SK-N-SH (cell line): ENCODE data around the gene OR6K2. TPM values are rescaled to one million over a fixed set of nuclear protein-coding genes. Genes with fewer than 3 reads are reported as not detected.

Experiments
- CTCF ChIA-PET: fragments of 300-600, 350-600 bp; formaldehyde crosslinking; extraction: SDS; loops from one replicate; lab custom pipeline; 2021; lab: Yijun Ruan, JAX
- POLR2A ChIA-PET: fragments of 350-600 bp; sonication (Branson Sonifier 250); formaldehyde crosslinking; extraction: SDS; loops from one replicate; lab custom pipeline; 2020; ENCODE audit warnings: antibody characterized with exemption, inconsistent platforms; lab: Yijun Ruan, JAX
- DNase-seq: peaks from one replicate; pipeline ENCODE4 v3.0.0; 2012
- H2AFZ ChIP-seq: fragments of 200-600 bp; sonication (generic); 2 replicates; pipeline ENCODE4 v1.8.1; 2016; ENCODE audit warnings: antibody characterized with exemption, mild to moderate bottlenecking, low read depth
- H3F3A ChIP-seq: fragments of 200-600 bp; sonication (generic); replicated peaks from 2 replicates; pipeline ENCODE3; 2016; ENCODE audit warnings: antibody characterized with exemption, mild to moderate bottlenecking; ENCODE audit not compliant: insufficient read depth
- H3K27ac ChIP-seq, 2 experiments: fragments of 200-500 bp in 1 of 2; fragments of 200-600 bp in 1 of 2; sonication (Bioruptor generic) in 1 of 2; sonication (generic), shearing (Covaris generic) in 1 of 2; 2 replicates each; pipeline versions ENCODE4 v1.5.1 to v1.6.1; 2014 to 2016; ENCODE audit warnings: low read depth in 2 of 2, inconsistent platforms in 1 of 2, low read length in 1 of 2, mild to moderate bottlenecking in 1 of 2, mixed read lengths in 1 of 2
- H3K27me3 ChIP-seq: fragments of 200-600 bp; sonication (generic), shearing (Covaris generic); 2 replicates; pipeline ENCODE4 v1.6.1; 2016; ENCODE audit warnings: mixed run types; ENCODE audit not compliant: insufficient read depth
- H3K36me3 ChIP-seq, 2 experiments: fragments of 200-500 bp in 1 of 2; fragments of 200-600 bp in 1 of 2; sonication (Bioruptor generic) in 1 of 2; sonication (generic) in 1 of 2; replicated peaks in 1 of 2; 2 replicates each; pipeline versions ENCODE3 to v1.5.1; 2014 to 2016; ENCODE audit warnings: low read length in 1 of 2, mild to moderate bottlenecking in 1 of 2; ENCODE audit not compliant: insufficient read depth in 2 of 2, control insufficient read depth in 1 of 2
- H3K4me1 ChIP-seq, 2 experiments: fragments of 200-500 bp in 1 of 2; fragments of 200-600 bp in 1 of 2; sonication (Bioruptor generic) in 1 of 2; sonication (generic), shearing (Covaris generic) in 1 of 2; 2 replicates each; pipeline versions ENCODE4 v1.5.1 to v1.6.1; 2014 to 2016; ENCODE audit warnings: low read depth in 1 of 2, low read length in 1 of 2, mixed run types in 1 of 2; ENCODE audit not compliant: insufficient read depth in 2 of 2, control insufficient read depth in 1 of 2
- H3K4me2 ChIP-seq: fragments of 200-600 bp; sonication (generic), shearing (Covaris generic); 2 replicates; pipeline ENCODE4 v1.6.1; 2017; ENCODE audit warnings: mixed run types
- H3K4me3 ChIP-seq, 2 experiments: fragments of 200-500 bp in 1 of 2; fragments of 200-600 bp in 1 of 2; sonication (Bioruptor generic) in 1 of 2; sonication (generic), shearing (Covaris generic) in 1 of 2; 2 replicates each; pipeline versions ENCODE4 v1.5.1 to v1.8.1; 2014 to 2016; ENCODE audit warnings: low read depth in 2 of 2, inconsistent platforms in 1 of 2, low read length in 1 of 2, mild to moderate bottlenecking in 1 of 2, mixed read lengths in 1 of 2, moderate library complexity in 1 of 2
- H3K79me2 ChIP-seq: fragments of 200-600 bp; sonication (generic); 2 replicates; pipeline ENCODE4 v1.8.1; 2017; ENCODE audit warnings: mild to moderate bottlenecking; ENCODE audit not compliant: insufficient read depth
- H3K9ac ChIP-seq: fragments of 200-600 bp; sonication (generic); 2 replicates; pipeline ENCODE4 v1.6.1; 2017; ENCODE audit warnings: mixed run types
- H3K9me2 ChIP-seq: fragments of 200-600 bp; sonication (generic); 2 replicates; pipeline ENCODE4 v1.6.1; 2017; ENCODE audit warnings: mixed run types
- H3K9me3 ChIP-seq: fragments of 200-600 bp; sonication (generic); 2 replicates; pipeline ENCODE4 v1.6.1; 2017; ENCODE audit warnings: mixed run types, mild to moderate bottlenecking, moderate library complexity
- H4K20me1 ChIP-seq: fragments of 200-600 bp; sonication (generic); 2 replicates; pipeline ENCODE4 v1.6.1; 2017; ENCODE audit warnings: mild to moderate bottlenecking, mixed run types; ENCODE audit not compliant: insufficient read depth
- CHD2 ChIP-seq: fragments of 150-350 bp; IDR thresholded peaks from 2 replicates; pipeline ENCODE4 v1.6.1; 2018; ENCODE audit warnings: low read length; ENCODE audit not compliant: partially characterized antibody
- CTCF ChIP-seq: fragments of 200-600 bp; sonication (generic); IDR thresholded peaks from 2 replicates; pipeline ENCODE4 v1.6.1; 2017; ENCODE audit warnings: antibody characterized with exemption, mild to moderate bottlenecking, moderate library complexity
- FOSL2 ChIP-seq: IDR thresholded peaks from 2 replicates; pipeline ENCODE4 v1.4.0; 2012; ENCODE audit warnings: low read depth, mild to moderate bottlenecking, moderate library complexity, borderline replicate concordance
- FOXJ3 ChIP-seq: sonication (generic); formaldehyde crosslinking; IDR thresholded peaks from 2 replicates; pipeline ENCODE4 v1.5.1; 2020; ENCODE audit warnings: mild to moderate bottlenecking, missing genetic modification reagents
- FOXM1 ChIP-seq: IDR thresholded peaks from 2 replicates; pipeline ENCODE4 v1.4.0; 2012; ENCODE audit warnings: low read depth, mild to moderate bottlenecking
- MXI1 ChIP-seq: IDR thresholded peaks from 2 replicates; pipeline ENCODE4 v1.6.1; 2012; ENCODE audit warnings: mild to moderate bottlenecking, low read depth, low read length, improper control_type of control experiment
- RCOR1 ChIP-seq: fragments of 150-350 bp; IDR thresholded peaks from 2 replicates; pipeline ENCODE4 v1.6.1; 2017; ENCODE audit warnings: antibody characterized with exemption, low read length
- RXRA ChIP-seq: IDR thresholded peaks from 2 replicates; pipeline ENCODE4 v1.4.0; 2012; ENCODE audit warnings: low read depth, mild to moderate bottlenecking, borderline replicate concordance
- SIN3A ChIP-seq: IDR thresholded peaks from 2 replicates; pipeline ENCODE4 v1.6.1; 2012; ENCODE audit warnings: low read depth, mild to moderate bottlenecking, low read length, moderate library complexity, borderline replicate concordance
- TAF1 ChIP-seq: IDR thresholded peaks from 2 replicates; pipeline ENCODE4 v1.6.1; 2012; ENCODE audit warnings: low read depth, mild to moderate bottlenecking, low read length, moderate library complexity, borderline replicate concordance
- TEAD4 ChIP-seq: IDR thresholded peaks from 2 replicates; pipeline ENCODE4 v1.4.0; 2012; ENCODE audit warnings: mild to moderate bottlenecking, borderline replicate concordance; ENCODE audit not compliant: insufficient read depth
- USF1 ChIP-seq: IDR thresholded peaks from 2 replicates; pipeline ENCODE4 v1.4.0; 2012; ENCODE audit warnings: low read depth, borderline replicate concordance
- WGBS: methylation state at CpG from one replicate; pipeline ENCODE4 v1.1.6; 2017; ENCODE audit warnings: low lambda C conversion rate; 5-methylcytosine and 5-hydroxymethylcytosine counted together
- polyA plus RNA-seq, 3 experiments: library from polyadenylated mRNA; depleted of rRNA; stranded (reverse); fragments of >200 nt; gene quantifications; 2 replicates each; pipeline ENCODE4 v1.2.3, GENCODE V29; 2012
- TF ChIP-seq, protein P1 (sequence below): IDR thresholded peaks from 2 replicates; pipeline ENCODE4 v1.6.1; 2012; ENCODE audit warnings: mild to moderate bottlenecking, low read depth, low read length, moderate library complexity
- TF ChIP-seq, protein P2 (sequence below): IDR thresholded peaks from 2 replicates; pipeline ENCODE4; 2012

The OR6K2 gene
- polyA plus RNA-seq, 1 of the 3 experiments (the other 2 are of a cell fraction), result not detected

DNA sequence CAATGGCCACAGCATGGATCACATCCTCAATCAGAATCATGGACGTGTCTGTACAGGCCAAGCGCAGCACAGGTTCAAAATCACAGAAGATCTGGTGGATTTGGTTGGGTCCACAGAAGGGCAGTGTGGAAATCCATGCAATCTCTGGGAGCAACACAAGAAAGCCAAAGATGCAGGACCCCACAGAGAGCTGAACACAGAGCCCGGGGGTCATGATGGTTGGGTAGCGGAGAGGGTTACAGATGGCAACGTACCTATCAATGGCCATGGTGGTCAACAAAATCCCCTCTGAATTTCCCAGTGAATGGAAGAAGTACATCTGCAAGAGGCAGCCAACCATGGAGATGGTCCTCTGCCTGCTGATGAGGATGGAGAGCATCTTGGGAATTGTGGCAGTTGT lies 24.0 kb upstream of the OR6K2 start (continued):
- TF ChIP-seq, protein P1, sequence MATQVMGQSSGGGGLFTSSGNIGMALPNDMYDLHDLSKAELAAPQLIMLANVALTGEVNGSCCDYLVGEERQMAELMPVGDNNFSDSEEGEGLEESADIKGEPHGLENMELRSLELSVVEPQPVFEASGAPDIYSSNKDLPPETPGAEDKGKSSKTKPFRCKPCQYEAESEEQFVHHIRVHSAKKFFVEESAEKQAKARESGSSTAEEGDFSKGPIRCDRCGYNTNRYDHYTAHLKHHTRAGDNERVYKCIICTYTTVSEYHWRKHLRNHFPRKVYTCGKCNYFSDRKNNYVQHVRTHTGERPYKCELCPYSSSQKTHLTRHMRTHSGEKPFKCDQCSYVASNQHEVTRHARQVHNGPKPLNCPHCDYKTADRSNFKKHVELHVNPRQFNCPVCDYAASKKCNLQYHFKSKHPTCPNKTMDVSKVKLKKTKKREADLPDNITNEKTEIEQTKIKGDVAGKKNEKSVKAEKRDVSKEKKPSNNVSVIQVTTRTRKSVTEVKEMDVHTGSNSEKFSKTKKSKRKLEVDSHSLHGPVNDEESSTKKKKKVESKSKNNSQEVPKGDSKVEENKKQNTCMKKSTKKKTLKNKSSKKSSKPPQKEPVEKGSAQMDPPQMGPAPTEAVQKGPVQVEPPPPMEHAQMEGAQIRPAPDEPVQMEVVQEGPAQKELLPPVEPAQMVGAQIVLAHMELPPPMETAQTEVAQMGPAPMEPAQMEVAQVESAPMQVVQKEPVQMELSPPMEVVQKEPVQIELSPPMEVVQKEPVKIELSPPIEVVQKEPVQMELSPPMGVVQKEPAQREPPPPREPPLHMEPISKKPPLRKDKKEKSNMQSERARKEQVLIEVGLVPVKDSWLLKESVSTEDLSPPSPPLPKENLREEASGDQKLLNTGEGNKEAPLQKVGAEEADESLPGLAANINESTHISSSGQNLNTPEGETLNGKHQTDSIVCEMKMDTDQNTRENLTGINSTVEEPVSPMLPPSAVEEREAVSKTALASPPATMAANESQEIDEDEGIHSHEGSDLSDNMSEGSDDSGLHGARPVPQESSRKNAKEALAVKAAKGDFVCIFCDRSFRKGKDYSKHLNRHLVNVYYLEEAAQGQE, result no peak
- no peak for TF ChIP-seq USF1
- no peak for TF ChIP-seq RCOR1
- TF ChIP-seq FOXJ3 (CRISPR knock-in tag), result no peak

- Histone ChIP-seq H3K9me3 (no peaks in the 10 kb centered on the region), H3K4me1 (no peaks in the 10 kb centered on the region), H3K4me2 (no peak within 1 kb of the TSS), H3K36me3 (no peaks in the 10 kb centered on the region), H3K79me2 (no peaks in the 10 kb centered on the region), H3K27me3 (peaks cover 10% of the 10 kb centered on the region), H3K4me3 (no peak within 1 kb of the TSS), H2AFZ (no peak within 1 kb of the TSS), H4K20me1 (no peaks in the 10 kb centered on the region), H3F3A (no peaks in the 10 kb centered on the region), H3K9me2 (no peaks in the 10 kb centered on the region), H3K27ac (no peak within 1 kb of the TSS), H3K9ac (no peak within 1 kb of the TSS)
- DNase-seq, result no peak
- CTCF ChIA-PET, result no interaction called here
- POLR2A ChIA-PET, result no interaction called here
- 16% methylated on average over 2 of the region's 2 CpGs for WGBS
- TF ChIP-seq TAF1 (no peak), FOXM1 (no peak), SIN3A (no peak), MXI1 (no peak), RXRA (no peak), RCOR1 (no peak), CTCF (no peak), CHD2 (no peak), FOSL2 (no peak), TEAD4 (no peak)
- TF ChIP-seq, protein P2, sequence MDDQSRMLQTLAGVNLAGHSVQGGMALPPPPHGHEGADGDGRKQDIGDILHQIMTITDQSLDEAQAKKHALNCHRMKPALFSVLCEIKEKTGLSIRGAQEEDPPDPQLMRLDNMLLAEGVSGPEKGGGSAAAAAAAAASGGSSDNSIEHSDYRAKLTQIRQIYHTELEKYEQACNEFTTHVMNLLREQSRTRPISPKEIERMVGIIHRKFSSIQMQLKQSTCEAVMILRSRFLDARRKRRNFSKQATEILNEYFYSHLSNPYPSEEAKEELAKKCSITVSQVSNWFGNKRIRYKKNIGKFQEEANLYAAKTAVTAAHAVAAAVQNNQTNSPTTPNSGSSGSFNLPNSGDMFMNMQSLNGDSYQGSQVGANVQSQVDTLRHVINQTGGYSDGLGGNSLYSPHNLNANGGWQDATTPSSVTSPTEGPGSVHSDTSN, result no peak
These were observed 20.2 kb upstream of the OR6K2 start, which contains the start of gene OR6K3 for GRCh38 chr1:158720620-158721019. Gene OR6K3 (minus strand): TSS chr1:158720720. CDS start chr1:158718115, 2,605 bp downstream.
